Caco-2 (cell line): Measurements from ENCODE around the gene MAP7. TPM values are rescaled to one million over a fixed set of nuclear protein-coding genes. Genes with fewer than 3 reads are reported as not detected.

Source experiments
- BruUV-seq: library from RNA; stranded (reverse); fragments of 400-500 nt; replicated peaks from 2 replicates; lab custom pipeline; 2021; lab: Mats Ljungman, UMichigan
- CTCF ChIA-PET: fragments of 300-600 bp; sonication (Branson Sonifier 250); formaldehyde crosslinking; loops from one replicate; lab custom pipeline; 2022; ENCODE audit warnings: antibody characterized with exemption; lab: Charles Lee
- POLR2A ChIA-PET: fragments of 300-600 bp; sonication (Branson Sonifier 250); formaldehyde crosslinking; loops from one replicate; lab custom pipeline; 2022; ENCODE audit warnings: antibody characterized with exemption; lab: Charles Lee
- DNase-seq, 2 experiments: peaks; one replicate each; pipeline versions ENCODE4 v3.0.0 to v3.0.0-alpha.2; 2020 to 2022
- H3K27me3 ChIP-seq: replicated peaks from 2 replicates; pipeline ENCODE4 v1.6.0; 2011; ENCODE audit warnings: low read length; ENCODE audit not compliant: control insufficient read depth, insufficient read depth
- H3K36me3 ChIP-seq: 2 replicates; pipeline ENCODE4 v1.5.1; 2011; ENCODE audit warnings: low read length; ENCODE audit not compliant: control insufficient read depth, insufficient read depth
- H3K4me1 ChIP-seq: fragments of 250-450 bp; sonication (Bioruptor Pico); 2 replicates; pipeline ENCODE4 v1.5.1; 2020; ENCODE audit warnings: mild to moderate bottlenecking
- H3K4me3 ChIP-seq: 2 replicates; pipeline ENCODE4 v1.5.1; 2011; ENCODE audit warnings: low read depth, mild to moderate bottlenecking, control low read depth, low read length
- H3K9me3 ChIP-seq: fragments of 250-450 bp; sonication (Bioruptor Pico); 2 replicates; pipeline ENCODE4 v1.5.1; 2020; ENCODE audit warnings: mild to moderate bottlenecking, moderate library complexity
- H3K27ac Mint-ChIP-seq: one replicate; pipeline ENCODE4 v1.8.0; 2022; ENCODE audit warnings: mixed read lengths; ENCODE audit not compliant: unreplicated experiment
- H3K27me3 Mint-ChIP-seq: one replicate; pipeline ENCODE4 v1.8.0; 2022; ENCODE audit warnings: mixed read lengths; ENCODE audit not compliant: insufficient read depth, unreplicated experiment
- H3K36me3 Mint-ChIP-seq: one replicate; pipeline ENCODE4 v1.8.0; 2022; ENCODE audit warnings: mild to moderate bottlenecking, mixed read lengths; ENCODE audit not compliant: insufficient read depth, unreplicated experiment
- H3K4me1 Mint-ChIP-seq: one replicate; pipeline ENCODE4 v1.8.0; 2022; ENCODE audit warnings: low read depth, mixed read lengths; ENCODE audit not compliant: unreplicated experiment
- H3K4me3 Mint-ChIP-seq: one replicate; pipeline ENCODE4 v1.8.0; 2022; ENCODE audit warnings: mild to moderate bottlenecking, moderate library complexity, mixed read lengths; ENCODE audit not compliant: unreplicated experiment
- H3K9me3 Mint-ChIP-seq: one replicate; pipeline ENCODE4 v1.8.0; 2022; ENCODE audit warnings: mixed read lengths; ENCODE audit not compliant: unreplicated experiment
- CTCF ChIP-seq, 2 experiments: fragments of 200-600 bp in 1 of 2; IDR thresholded peaks; 1 replicate in 1 of 2; 2 replicates in 1 of 2; pipeline versions ENCODE4 v1.5.1 to v1.8.0; 2011 to 2022; ENCODE audit warnings: antibody characterized with exemption in 1 of 2, control low read depth in 1 of 2, inconsistent platforms in 1 of 2, low read depth in 1 of 2, low read length in 1 of 2, mild to moderate bottlenecking in 1 of 2, moderate library complexity in 1 of 2; ENCODE audit not compliant: insufficient read depth in 1 of 2, severe bottlenecking in 1 of 2, unreplicated experiment in 1 of 2
- intact Hi-C: fragments of 100-400 bp; cut with micrococcal nuclease; formaldehyde crosslinking; loops from one replicate; pipeline ENCODE4 v1.10.0; 2022; ENCODE audit not compliant: unreplicated experiment
- total RNA-seq: library from RNA; stranded (reverse); gene quantifications from 2 replicates; pipeline ENCODE4 v1.2.3, GENCODE V29; 2022

The MAP7 gene
- total RNA-seq, 1 experiment from 2014 or later, result 55.3 TPM

GRCh38 chr6:136539967-136540652 is 10.1 kb downstream of the MAP7 start:
- Histone ChIP-seq H3K9me3 (no peaks in the 10 kb centered on the region), H3K27me3 (no peaks in the 10 kb centered on the region), H3K4me3 (no peak overlapping the region), H3K36me3 (no peaks in the 10 kb centered on the region), H3K4me1 (peaks cover 8% of the 10 kb centered on the region; the same call in 1 of the 2 replicates)
- Mint-ChIP-seq H3K9me3 (no peaks in the 10 kb centered on the region), H3K27ac (no peak overlapping the region), H3K27me3 (no peaks in the 10 kb centered on the region), H3K4me1 (peaks cover 16% of the 10 kb centered on the region), H3K36me3 (peaks cover 15% of the 10 kb centered on the region), H3K4me3 (no peak overlapping the region)
- BruUV-seq, result no TSS peak
- intact Hi-C loops, result loop anchor here (10.0 kb wide), 1 partner anchor 95 kb away; no protein-coding TSS in a partner anchor
- DNase-seq, result no peak
- ChIA-PET CTCF (no interaction called here), POLR2A (no interaction called here)
- TF ChIP-seq CTCF (IDR thresholded peaks at IDR 0.05; ENCODE audit: insufficient read depth in 1 of 2, low read depth in 1 of 2, low read length in 1 of 2, severe bottlenecking in 1 of 2, unreplicated experiment in 1 of 2), result no peak

GRCh38 chr6:136538836-136539235 is 11.4 kb downstream of the MAP7 start:
- Histone ChIP-seq H3K36me3 (no peaks in the 10 kb centered on the region), H3K4me3 (no peak overlapping the region), H3K4me1 (peaks cover 8% of the 10 kb centered on the region; the same call in 1 of the 2 replicates), H3K27me3 (no peaks in the 10 kb centered on the region), H3K9me3 (no peaks in the 10 kb centered on the region)
- Mint-ChIP-seq H3K4me3 (no peak overlapping the region), H3K27me3 (no peaks in the 10 kb centered on the region), H3K9me3 (no peaks in the 10 kb centered on the region), H3K27ac (no peak overlapping the region), H3K4me1 (peaks cover 9% of the 10 kb centered on the region), H3K36me3 (peaks cover 4% of the 10 kb centered on the region)
- CTCF ChIA-PET, result no interaction called here
- no peak for TF ChIP-seq CTCF (IDR thresholded peaks at IDR 0.05; ENCODE audit: insufficient read depth in 1 of 2, low read depth in 1 of 2, low read length in 1 of 2, severe bottlenecking in 1 of 2, unreplicated experiment in 1 of 2)
- no peak for DNase-seq
- intact Hi-C loops, result no loop called here
- POLR2A ChIA-PET, result no interaction called here
- no TSS peak for BruUV-seq

- intact Hi-C loops, result no loop called here
- Mint-ChIP-seq H3K27me3 (no peaks in the 10 kb centered on the region), H3K36me3 (no peaks in the 10 kb centered on the region), H3K9me3 (no peaks in the 10 kb centered on the region), H3K4me3 (no peak overlapping the region), H3K27ac (no peak overlapping the region), H3K4me1 (peaks cover 9% of the 10 kb centered on the region)
- Histone ChIP-seq H3K4me3 (no peak overlapping the region), H3K9me3 (no peaks in the 10 kb centered on the region), H3K4me1 (peaks cover 8% of the 10 kb centered on the region; the same call in 1 of the 2 replicates), H3K27me3 (no peaks in the 10 kb centered on the region), H3K36me3 (no peaks in the 10 kb centered on the region)
- no peak for DNase-seq
- BruUV-seq, result no TSS peak
- POLR2A ChIA-PET, result no interaction called here
- CTCF ChIA-PET, result no interaction called here
- TF ChIP-seq CTCF (IDR thresholded peaks at IDR 0.05; ENCODE audit: insufficient read depth in 1 of 2, low read depth in 1 of 2, low read length in 1 of 2, severe bottlenecking in 1 of 2, unreplicated experiment in 1 of 2), result no peak
Observed at GRCh38 chr6:136535880-136536650, 14.2 kb downstream of the MAP7 start.
